DND-41 (cell line): ENCODE data around the gene SNX25.

Experiments used
- EZH2 ChIP-seq: IDR thresholded peaks from 3 replicates; pipeline ENCODE4 v1.6.1; 2012; ENCODE audit warnings: borderline replicate concordance, low read depth, mild to moderate bottlenecking, moderate library complexity, low read length, inconsistent platforms; ENCODE audit not compliant: severe bottlenecking
- TF ChIP-seq, protein P1 (sequence below): IDR thresholded peaks from 2 replicates; pipeline ENCODE4 v1.5.1; 2012; ENCODE audit warnings: borderline replicate concordance, low read length, moderate library complexity, mild to moderate bottlenecking; ENCODE audit not compliant: poor library complexity, severe bottlenecking; ENCODE audit errors: extremely low read depth

DNA sequence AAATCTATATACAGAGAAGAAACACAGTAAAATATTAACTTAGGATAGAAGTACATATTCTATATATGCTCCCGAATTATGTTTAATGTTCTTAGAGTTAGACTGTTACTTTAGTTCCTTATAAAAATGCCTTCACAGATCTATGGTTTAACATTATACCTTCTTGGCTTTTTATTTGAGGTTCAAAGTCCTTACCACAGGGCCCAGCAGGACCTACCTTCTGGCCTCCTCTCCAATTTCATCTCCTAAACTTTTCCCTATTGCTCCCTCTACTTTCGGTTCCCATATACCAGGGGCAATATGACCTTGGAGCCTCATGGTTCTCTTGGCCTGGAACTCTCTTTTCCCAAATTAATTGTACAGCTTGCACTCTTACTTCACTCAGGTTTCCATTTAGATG lies 199.0 kb downstream of the SNX25 start:
- TF ChIP-seq, protein P1, sequence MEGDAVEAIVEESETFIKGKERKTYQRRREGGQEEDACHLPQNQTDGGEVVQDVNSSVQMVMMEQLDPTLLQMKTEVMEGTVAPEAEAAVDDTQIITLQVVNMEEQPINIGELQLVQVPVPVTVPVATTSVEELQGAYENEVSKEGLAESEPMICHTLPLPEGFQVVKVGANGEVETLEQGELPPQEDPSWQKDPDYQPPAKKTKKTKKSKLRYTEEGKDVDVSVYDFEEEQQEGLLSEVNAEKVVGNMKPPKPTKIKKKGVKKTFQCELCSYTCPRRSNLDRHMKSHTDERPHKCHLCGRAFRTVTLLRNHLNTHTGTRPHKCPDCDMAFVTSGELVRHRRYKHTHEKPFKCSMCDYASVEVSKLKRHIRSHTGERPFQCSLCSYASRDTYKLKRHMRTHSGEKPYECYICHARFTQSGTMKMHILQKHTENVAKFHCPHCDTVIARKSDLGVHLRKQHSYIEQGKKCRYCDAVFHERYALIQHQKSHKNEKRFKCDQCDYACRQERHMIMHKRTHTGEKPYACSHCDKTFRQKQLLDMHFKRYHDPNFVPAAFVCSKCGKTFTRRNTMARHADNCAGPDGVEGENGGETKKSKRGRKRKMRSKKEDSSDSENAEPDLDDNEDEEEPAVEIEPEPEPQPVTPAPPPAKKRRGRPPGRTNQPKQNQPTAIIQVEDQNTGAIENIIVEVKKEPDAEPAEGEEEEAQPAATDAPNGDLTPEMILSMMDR: no peak
- no peak for TF ChIP-seq EZH2
